HepG2 (cell line): ENCODE results near the gene MTCH2. TPM values are rescaled to one million over a fixed set of nuclear protein-coding genes. Genes with fewer than 3 reads are reported as not detected.

Experiments used
- ATAC-seq: fragments of 200-7000 bp; cut with Tn5 transposase; 3 replicates; pipeline ENCODE4 v1.9.1; 2020; ENCODE audit warnings: mild to moderate bottlenecking, moderate library complexity
- BruUV-seq: library from RNA; stranded (reverse); fragments of 400-500 nt; replicated peaks from 2 replicates; lab custom pipeline; 2021; lab: Mats Ljungman, UMichigan
- CTCF ChIA-PET: fragments of 300-600 bp; formaldehyde crosslinking; extraction: SDS; loops from one replicate; lab custom pipeline; 2021; ENCODE audit warnings: low total read pairs, inconsistent platforms, low intra/inter-chr PET ratio; lab: Yijun Ruan, JAX
- POLR2A ChIA-PET: fragments of 350-600 bp; sonication (Branson Sonifier 250); formaldehyde crosslinking; loops from one replicate; lab custom pipeline; 2020; ENCODE audit warnings: antibody characterized with exemption, inconsistent platforms; lab: Yijun Ruan, JAX
- DNase-seq: peaks from one replicate; pipeline ENCODE4 v3.0.0-alpha.2; 2015; ENCODE audit warnings: low spot score
- FAIRE-seq: peaks from 3 replicates; lab custom pipeline; 2011; peaks lifted over from hg19 to GRCh38; lab: Jason Lieb, UNC
- H2AFZ ChIP-seq: one replicate; pipeline ENCODE4 v1.6.1; 2011; ENCODE audit warnings: low read length, inconsistent platforms
- H3K27ac ChIP-seq: fragments of 300-600 bp; 3 replicates; pipeline ENCODE4 v1.8.0; 2011; ENCODE audit warnings: mixed run types, mild to moderate bottlenecking, mixed read lengths, low read length, inconsistent platforms; ENCODE audit not compliant: insufficient read depth; ENCODE audit errors: extremely low read length
- H3K27me3 ChIP-seq, 2 experiments: fragments of 200-600 bp in 1 of 2; 2 replicates in 1 of 2; 3 replicates in 1 of 2; pipeline versions ENCODE4 v1.6.0 to v1.8.0; 2011; ENCODE audit warnings: low read length in 2 of 2, mild to moderate bottlenecking in 2 of 2, moderate library complexity in 2 of 2, inconsistent platforms in 1 of 2; ENCODE audit not compliant: insufficient read depth in 2 of 2, control insufficient read depth in 1 of 2
- H3K36me3 ChIP-seq, 2 experiments: fragments of 200-600 bp in 1 of 2; replicated peaks in 1 of 2; 2 replicates in 1 of 2; 3 replicates in 1 of 2; pipeline versions ENCODE4 v1.5.1 to v1.8.0; 2011; ENCODE audit warnings: low read length in 2 of 2, inconsistent platforms in 1 of 2; ENCODE audit not compliant: insufficient read depth in 2 of 2, control insufficient read depth in 1 of 2
- H3K4me1 ChIP-seq: 2 replicates; pipeline ENCODE4 v1.5.1; 2012; ENCODE audit warnings: low read length, inconsistent platforms; ENCODE audit not compliant: insufficient read depth
- H3K4me2 ChIP-seq: 2 replicates; pipeline ENCODE4 v1.6.0; 2011; ENCODE audit warnings: low read depth, low read length, inconsistent platforms
- H3K4me3 ChIP-seq, 3 experiments: fragments of 200-600 bp in 1 of 3; sonication (generic), shearing (Covaris generic) in 1 of 3; replicated peaks in 1 of 3; 2 replicates each; pipeline ENCODE4 v1.5.1; 2011 to 2016; ENCODE audit warnings: low read length in 3 of 3, inconsistent platforms in 2 of 3, low read depth in 2 of 3, mild to moderate bottlenecking in 2 of 3, control low read depth in 1 of 3, mixed read lengths in 1 of 3; ENCODE audit not compliant: insufficient read depth in 1 of 3
- H3K79me2 ChIP-seq: one replicate; pipeline ENCODE4 v1.6.1; 2011; ENCODE audit warnings: low read length, inconsistent platforms; ENCODE audit not compliant: insufficient read depth
- H3K9ac ChIP-seq: 2 replicates; pipeline ENCODE4 v1.6.0; 2011; ENCODE audit warnings: mild to moderate bottlenecking, low read depth, low read length, inconsistent platforms; ENCODE audit not compliant: insufficient read depth
- H3K9me3 ChIP-seq: 2 replicates; pipeline ENCODE4 v1.5.1; 2012; ENCODE audit warnings: mild to moderate bottlenecking, low read length
- H4K20me1 ChIP-seq: 2 replicates; pipeline ENCODE4 v1.6.0; 2011; ENCODE audit warnings: inconsistent platforms, mild to moderate bottlenecking, low read length, moderate library complexity; ENCODE audit not compliant: insufficient read depth
- BRD4 ChIP-seq: sonication (generic); formaldehyde crosslinking; IDR thresholded peaks from 2 replicates; pipeline ENCODE4 v1.4.0; 2020; ENCODE audit warnings: missing genetic modification reagents
- FOSL2 ChIP-seq: sonication (generic); formaldehyde crosslinking; IDR thresholded peaks from 2 replicates; pipeline ENCODE4 v1.4.0; 2020; ENCODE audit warnings: missing genetic modification reagents
- MAFK ChIP-seq, 2 experiments: IDR thresholded peaks in 1 of 2; conservative IDR thresholded peaks in 1 of 2; 2 replicates each; pipeline ENCODE4 v1.6.1; 2011; ENCODE audit warnings: improper control_type of control experiment in 2 of 2, low read length in 2 of 2
- MXD1 ChIP-seq: sonication (generic); formaldehyde crosslinking; IDR thresholded peaks from 2 replicates; pipeline ENCODE4 v1.4.0; 2020; ENCODE audit warnings: mild to moderate bottlenecking, missing genetic modification reagents
- NFE2 ChIP-seq: sonication (generic); formaldehyde crosslinking; IDR thresholded peaks from 2 replicates; pipeline ENCODE4 v1.4.0; 2020; ENCODE audit warnings: missing genetic modification reagents
- PHF20 ChIP-seq: sonication (generic); formaldehyde crosslinking; IDR thresholded peaks from 2 replicates; pipeline ENCODE4 v1.5.0; 2020; ENCODE audit warnings: mild to moderate bottlenecking, missing genetic modification reagents
- ZNF12 ChIP-seq: sonication (generic); formaldehyde crosslinking; IDR thresholded peaks from 2 replicates; pipeline ENCODE4 v1.5.0; 2020; ENCODE audit warnings: missing genetic modification reagents
- ZNF629 ChIP-seq: sonication (generic); formaldehyde crosslinking; conservative IDR thresholded peaks from 2 replicates; pipeline ENCODE4 v1.5.0; 2020; ENCODE audit warnings: missing genetic modification reagents
- ZNF644 ChIP-seq: IDR thresholded peaks from 2 replicates; pipeline ENCODE4 v1.6.1; 2016; ENCODE audit warnings: low read depth
- ZNF740 ChIP-seq: sonication (generic); formaldehyde crosslinking; IDR thresholded peaks from 2 replicates; pipeline ENCODE4 v1.4.0; 2020; ENCODE audit warnings: missing genetic modification reagents
- ZNF784 ChIP-seq: sonication (generic); formaldehyde crosslinking; IDR thresholded peaks from 2 replicates; pipeline ENCODE4 v1.5.1; 2020; ENCODE audit warnings: missing genetic modification reagents, mild to moderate bottlenecking, borderline replicate concordance
- ZSCAN12 ChIP-seq: sonication (generic); formaldehyde crosslinking; IDR thresholded peaks from 2 replicates; pipeline ENCODE4 v1.9.0; 2021; ENCODE audit warnings: mild to moderate bottlenecking, missing genetic modification reagents
- WGBS: methylation state at CpG from one replicate; pipeline ENCODE4 v1.1.6; 2017; ENCODE audit warnings: low lambda C conversion rate; 5-methylcytosine and 5-hydroxymethylcytosine counted together
- in situ Hi-C: cut with HindIII; loops from 2 replicates; pipeline ENCODE4 v1.10.0; 2017; ENCODE audit warnings: low pct_unique_long_range_greater_than_20kb; ENCODE audit not compliant: extremely low pct_ligation_motif_present
- intact Hi-C: fragments of 100-400 bp; cut with micrococcal nuclease; formaldehyde crosslinking; loops from one replicate; pipeline ENCODE4 v1.10.0; 2022; ENCODE audit not compliant: unreplicated experiment
- polyA plus RNA-seq, 8 experiments: library from polyadenylated mRNA; depleted of rRNA in 3 of 8; stranded (reverse) in 7 of 8; unstranded in 1 of 8; fragments of >200 nt; fragmentation: Illumina TruSeq in 4 of 8; extraction: Trizol in 4 of 8; gene quantifications; 2 replicates each; pipeline versions ENCODE4 v1.2.1 to v1.2.3, GENCODE V29; 2011 to 2016; ENCODE audit warnings: low read depth in 4 of 8, missing spikeins in 1 of 8, mixed read lengths in 1 of 8; ENCODE audit not compliant: insufficient read depth in 1 of 8
- total RNA-seq, 5 experiments: library from RNA; depleted of rRNA; stranded (reverse); fragments of >200 nt; fragmentation: Illumina TruSeq; extraction: Trizol; gene quantifications; 2 replicates each; pipeline ENCODE4 v1.2.3, GENCODE V29; 2016; ENCODE audit warnings: low read depth in 1 of 5

MTCH2 gene
- total and polyA plus RNA-seq, 2 of the 13 experiments (the other 11 are each of a cell fraction or from before 2014, with no cell fraction given) = 112 to 272 TPM

GRCh38 chr11:47688991-47689390 lies 46.6 kb upstream of the MTCH2 start:
- Histone ChIP-seq H3K4me3 (no peak overlapping the region), H3K4me1 (no peaks in the 10 kb centered on the region)
- FAIRE-seq = no peak
- WGBS = 66% methylated on average over 2 of the region's 2 CpGs
- TF ChIP-seq ZNF740 (CRISPR knock-in tag) (no peak), MAFK (conservative IDR thresholded peaks at IDR 0.05 in 1 of 2, IDR thresholded peaks at IDR 0.05 in 1 of 2; ENCODE audit: low read length in 2 of 2) (peak in 1 of 2 experiments; percentile 23; a peak in 1 of 4 replicates)
- TF ChIP-seq, all 625 proteins: peak for 1
- BruUV-seq = no TSS peak
- Histone ChIP-seq H3K9ac (no peak overlapping the region), H3K79me2 (no peaks in the 10 kb centered on the region), H3K4me2 (no peak overlapping the region), H3K36me3 (no peaks in the 10 kb centered on the region), H3K27ac (no peak overlapping the region), H3K27me3 (no peaks in the 10 kb centered on the region), H3K9me3 (no peaks in the 10 kb centered on the region), H4K20me1 (no peaks in the 10 kb centered on the region), H2AFZ (no peak overlapping the region)
- intact Hi-C loops (no loop called here), in situ Hi-C loops (no loop called here)
- ChIA-PET CTCF (no interaction called here), POLR2A (no interaction called here)
- ATAC-seq (no peak), DNase-seq (no peak)

- Histone ChIP-seq H3K36me3 (no peaks in the 10 kb centered on the region), H3K9me3 (no peaks in the 10 kb centered on the region), H3K9ac (no peak overlapping the region), H3K79me2 (no peaks in the 10 kb centered on the region), H3K27me3 (no peaks in the 10 kb centered on the region), H4K20me1 (no peaks in the 10 kb centered on the region), H3K4me1 (no peaks in the 10 kb centered on the region), H2AFZ (no peak overlapping the region), H3K4me2 (no peak overlapping the region), H3K4me3 (no peak overlapping the region), H3K27ac (no peak overlapping the region)
- ATAC-seq (no peak), FAIRE-seq (no peak), DNase-seq (no peak)
- ChIA-PET POLR2A (no interaction called here), CTCF (no interaction called here)
- intact Hi-C loops = no loop called here
- BruUV-seq = no TSS peak
- WGBS = 64% methylated on average over 4 of the region's 4 CpGs
- in situ Hi-C loops = no loop called here
- TF ChIP-seq NFE2 (CRISPR knock-in tag) (no peak), BRD4 (CRISPR knock-in tag) (no peak), ZNF784 (CRISPR knock-in tag) (no peak), MXD1 (no peak), ZSCAN12 (no peak), ZNF12 (CRISPR knock-in tag) (no peak), FOSL2 (CRISPR knock-in tag) (peak; percentile 26; the same call in 1 of the 2 replicates), PHF20 (CRISPR knock-in tag) (no peak), ZNF629 (CRISPR knock-in tag) (no peak), ZNF644 (CRISPR knock-in tag) (no peak)
Observed at GRCh38 chr11:47688111-47688510, 45.8 kb upstream of the MTCH2 start.
